ENCODE data around the gene EHD1. TPM values are rescaled to one million over a fixed set of nuclear protein-coding genes. Genes with fewer than 3 reads are reported as not detected.

Gene EHD1
- total and polyA plus RNA-seq, 9 of the 15 experiments (the other 6 are each of a cell fraction or from before 2014, with no cell fraction given) = 0.46 to 65.0 (median 16.4) TPM

DNA sequence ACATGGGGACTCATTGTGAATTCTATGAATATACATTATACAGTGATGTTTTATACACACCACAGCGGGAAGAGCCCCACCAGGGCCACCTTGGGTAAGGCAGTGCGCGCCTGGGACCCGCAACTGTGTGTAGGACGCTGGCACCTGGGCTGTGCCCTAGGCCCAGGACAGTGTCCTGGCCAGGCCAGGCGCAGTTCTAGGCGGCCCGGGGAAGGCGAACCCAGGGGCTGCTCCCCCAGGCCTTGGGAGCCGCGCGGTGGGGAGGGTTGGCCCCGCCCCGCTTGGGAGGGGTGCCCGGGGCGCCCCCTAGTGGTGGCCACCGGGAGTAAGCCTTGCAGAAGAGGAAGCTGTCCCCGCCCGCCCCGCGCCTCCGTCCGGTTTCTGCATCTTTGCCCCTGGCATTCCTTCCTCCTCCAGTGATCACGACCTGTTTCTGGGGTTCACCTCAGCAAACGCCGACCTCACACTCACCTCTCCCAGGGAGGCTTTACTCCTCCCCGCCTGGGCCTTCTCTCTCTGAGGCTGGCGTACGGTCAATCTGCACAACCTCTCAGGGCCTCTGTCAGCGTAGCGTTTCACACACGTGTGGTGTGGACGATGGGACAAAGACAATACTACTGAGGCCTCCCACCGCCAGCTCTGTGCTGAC, 9.5 kb upstream of the EHD1 start (continued):
- TF ChIP-seq SMAD3 (CRISPR knock-in tag; conservative IDR thresholded peaks at IDR 0.05) (no peak), NFE2L1 (tag; IDR thresholded peaks at IDR 0.05; ENCODE audit: borderline replicate concordance, low read depth) (no peak), OTX1 (CRISPR knock-in tag; IDR thresholded peaks at IDR 0.05) (peak; percentile 84; the same call in 1 of the 2 replicates), ZNF445 (CRISPR knock-in tag; IDR thresholded peaks at IDR 0.05; ENCODE audit: low read depth) (no peak), TCF7 (IDR thresholded peaks at IDR 0.05; ENCODE audit: borderline replicate concordance) (0 out of 2 replicates have a peak, but pooled peaks have one; percentile 21), NCOA1 (IDR thresholded peaks at IDR 0.05; ENCODE audit: low read depth) (no peak), MBD2 (IDR thresholded peaks at IDR 0.05; ENCODE audit: borderline replicate concordance, low read depth) (no peak), ATF7 (IDR thresholded peaks at IDR 0.05) (peak; percentile 54; the same call in 1 of the 2 replicates), TEAD1 (CRISPR knock-in tag; IDR thresholded peaks at IDR 0.05) (no peak), FOXK2 (conservative IDR thresholded peaks at IDR 0.05 in 1 of 2, IDR thresholded peaks at IDR 0.05 in 1 of 2; ENCODE audit: low read depth in 2 of 2) (peak in 1 of 2 experiments; percentile 42; a peak in 1 of 4 replicates), ZNF224 (CRISPR knock-in tag; IDR thresholded peaks at IDR 0.05) (no peak), SFPQ (IDR thresholded peaks at IDR 0.05; ENCODE audit: low read depth, low read length) (no peak), U2AF2 (optimal IDR thresholded peaks at IDR 0.05; ENCODE audit: low read depth, low read length) (no peak), GTF2A2 (tag; IDR thresholded peaks at IDR 0.05) (no peak), ELF4 (CRISPR knock-in tag; IDR thresholded peaks at IDR 0.05) (peak; percentile 63; the same call in 1 of the 2 replicates), MCM3 (IDR thresholded peaks at IDR 0.05) (no peak), XRCC3 (IDR thresholded peaks at IDR 0.05) (no peak), MYC (IDR thresholded peaks at IDR 0.05; ENCODE audit: low read depth, low read length) (peak; percentile 47; the same call in 1 of the 2 replicates), MYC (CRISPR knock-in tag; IDR thresholded peaks at IDR 0.05; ENCODE audit: borderline replicate concordance, low read depth) (peak; percentile 61; the same call in 1 of the 2 replicates)
- TF ChIP-seq, protein P1, sequence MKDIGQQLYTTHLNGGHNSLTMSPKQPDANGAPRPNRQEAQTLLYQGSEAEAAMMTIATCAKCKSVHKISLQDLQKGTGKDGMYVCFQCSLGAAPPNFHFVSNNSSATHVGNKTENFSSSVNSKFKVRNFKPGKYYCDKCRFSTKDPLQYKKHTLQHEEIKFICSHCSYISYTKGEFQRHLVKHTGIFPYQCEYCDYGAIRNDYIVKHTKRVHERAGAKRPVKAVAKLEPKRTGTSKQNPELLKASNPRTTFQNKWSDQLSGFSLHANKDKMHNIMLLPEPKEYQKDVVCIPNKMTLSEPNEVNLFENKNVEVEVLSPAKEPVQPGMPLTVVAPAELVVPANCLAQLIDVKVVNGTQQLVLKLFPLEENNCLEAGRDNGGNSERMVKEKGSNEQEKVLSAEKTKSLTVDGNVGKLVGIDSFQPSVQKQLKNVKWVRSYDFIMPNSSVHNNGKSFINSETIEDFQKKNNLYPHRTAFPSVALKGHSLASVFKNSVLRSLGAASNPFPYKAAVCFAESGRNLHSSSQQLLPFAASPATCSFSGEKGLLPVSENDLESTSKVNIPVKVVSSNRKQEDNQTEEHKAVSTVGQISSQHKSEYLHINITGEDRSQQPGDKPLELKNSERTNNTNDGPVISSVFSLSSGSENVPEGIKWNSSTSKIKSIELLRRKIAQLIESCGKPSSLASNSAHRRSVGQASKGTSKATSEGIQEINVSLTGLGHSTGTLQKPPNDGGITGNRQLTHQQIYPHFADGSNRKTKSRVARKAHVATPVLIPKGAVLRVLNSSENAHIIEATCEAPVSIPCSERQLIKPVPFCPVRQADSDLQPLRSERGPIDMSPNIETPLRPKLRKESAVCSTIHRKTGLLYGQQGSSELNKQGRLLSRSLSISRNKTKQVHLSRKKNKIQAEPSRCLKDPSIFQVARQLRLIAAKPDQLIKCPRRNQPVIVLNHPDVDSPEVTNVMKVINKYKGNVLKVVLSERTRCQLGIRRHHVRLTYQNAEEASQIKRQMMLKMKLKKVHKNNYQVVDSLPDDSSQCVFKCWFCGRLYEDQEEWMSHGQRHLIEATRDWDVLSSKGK (CRISPR knock-in tag; IDR thresholded peaks at IDR 0.05) = no peak
- TF ChIP-seq, protein P2, sequence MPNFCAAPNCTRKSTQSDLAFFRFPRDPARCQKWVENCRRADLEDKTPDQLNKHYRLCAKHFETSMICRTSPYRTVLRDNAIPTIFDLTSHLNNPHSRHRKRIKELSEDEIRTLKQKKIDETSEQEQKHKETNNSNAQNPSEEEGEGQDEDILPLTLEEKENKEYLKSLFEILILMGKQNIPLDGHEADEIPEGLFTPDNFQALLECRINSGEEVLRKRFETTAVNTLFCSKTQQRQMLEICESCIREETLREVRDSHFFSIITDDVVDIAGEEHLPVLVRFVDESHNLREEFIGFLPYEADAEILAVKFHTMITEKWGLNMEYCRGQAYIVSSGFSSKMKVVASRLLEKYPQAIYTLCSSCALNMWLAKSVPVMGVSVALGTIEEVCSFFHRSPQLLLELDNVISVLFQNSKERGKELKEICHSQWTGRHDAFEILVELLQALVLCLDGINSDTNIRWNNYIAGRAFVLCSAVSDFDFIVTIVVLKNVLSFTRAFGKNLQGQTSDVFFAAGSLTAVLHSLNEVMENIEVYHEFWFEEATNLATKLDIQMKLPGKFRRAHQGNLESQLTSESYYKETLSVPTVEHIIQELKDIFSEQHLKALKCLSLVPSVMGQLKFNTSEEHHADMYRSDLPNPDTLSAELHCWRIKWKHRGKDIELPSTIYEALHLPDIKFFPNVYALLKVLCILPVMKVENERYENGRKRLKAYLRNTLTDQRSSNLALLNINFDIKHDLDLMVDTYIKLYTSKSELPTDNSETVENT (CRISPR knock-in tag; IDR thresholded peaks at IDR 0.05) = 0 out of 2 replicates have a peak, but pooled peaks have one; percentile 17

Data from K562 (cell line).